ENCODE measurements around the gene REN.

Gene REN

GRCh38 chr1:204106825-204107224 is 59.3 kb downstream of the REN start:
- no peak for DNase-seq

- DNase-seq, result no peak
Measured at GRCh38 chr1:204105131-204105515, 61.0 kb downstream of the REN start.
